Endothelial cell of umbilical vein (primary cell): ENCODE data around the gene MAML3. TPM values are rescaled to one million over a fixed set of nuclear protein-coding genes. Genes with fewer than 3 reads are reported as not detected.

ENCODE experiments used
- BruUV-seq: library from RNA; stranded (reverse); fragments of 400-500 nt; replicated peaks from 2 replicates; lab custom pipeline; 2021; lab: Mats Ljungman, UMichigan
- CTCF ChIA-PET: fragments of 300-600, 350-600 bp; sonication (Branson Sonifier 250); formaldehyde crosslinking; loops from one replicate; lab custom pipeline; 2021; ENCODE audit warnings: antibody characterized with exemption, inconsistent platforms; lab: Charles Lee
- POLR2A ChIA-PET: fragments of 300-600, 350-600 bp; sonication (Branson Sonifier 250); formaldehyde crosslinking; loops from one replicate; lab custom pipeline; 2021; ENCODE audit warnings: antibody characterized with exemption, inconsistent platforms; lab: Charles Lee
- DNase-seq: peaks from one replicate; pipeline ENCODE4 v3.0.0-alpha.2; 2011; ENCODE audit warnings: low read depth, low spot score
- FAIRE-seq: peaks from 2 replicates; lab custom pipeline; 2011; peaks lifted over from hg19 to GRCh38; lab: Jason Lieb, UNC
- H2AFZ ChIP-seq: 2 replicates; pipeline ENCODE4 v1.6.0; 2012; ENCODE audit warnings: low read depth, low read length, control low read depth, inconsistent platforms
- H3K27ac ChIP-seq: 2 replicates; pipeline ENCODE4 v1.5.1; 2011; ENCODE audit warnings: low read depth, mild to moderate bottlenecking, control low read depth, low read length, moderate library complexity; ENCODE audit not compliant: insufficient read depth
- H3K27me3 ChIP-seq, 2 experiments: 2 replicates each; pipeline versions ENCODE4 v1.6.0 to v1.6.1; 2011; ENCODE audit warnings: low read length in 2 of 2, mixed read lengths in 1 of 2; ENCODE audit not compliant: control insufficient read depth in 2 of 2, insufficient read depth in 2 of 2
- H3K36me3 ChIP-seq, 2 experiments: 2 replicates in 1 of 2; 3 replicates in 1 of 2; pipeline ENCODE4 v1.5.1; 2011; ENCODE audit warnings: low read length in 2 of 2, mild to moderate bottlenecking in 1 of 2, moderate library complexity in 1 of 2; ENCODE audit not compliant: control insufficient read depth in 2 of 2, insufficient read depth in 2 of 2; ENCODE audit errors: extremely low read depth in 1 of 2
- H3K4me1 ChIP-seq: 3 replicates; pipeline ENCODE4 v1.5.1; 2011; ENCODE audit warnings: mild to moderate bottlenecking, low read length; ENCODE audit not compliant: control insufficient read depth, insufficient read depth; ENCODE audit errors: extremely low read depth
- H3K4me2 ChIP-seq: 2 replicates; pipeline ENCODE4 v1.6.1; 2011; ENCODE audit warnings: low read length, control low read depth, mixed read lengths; ENCODE audit not compliant: insufficient read depth
- H3K4me3 ChIP-seq, 3 experiments: fragments of 200-600 bp in 1 of 3; sonication (generic), shearing (Covaris generic) in 1 of 3; replicated peaks in 1 of 3; 2 replicates each; pipeline ENCODE4 v1.5.1; 2011 to 2016; ENCODE audit warnings: control low read depth in 3 of 3, low read length in 3 of 3, mild to moderate bottlenecking in 2 of 3, inconsistent platforms in 1 of 3, low read depth in 1 of 3, moderate library complexity in 1 of 3; ENCODE audit not compliant: insufficient read depth in 1 of 3
- H3K79me2 ChIP-seq: 2 replicates; pipeline ENCODE4 v1.6.0; 2012; ENCODE audit warnings: low read length, inconsistent platforms; ENCODE audit not compliant: control insufficient read depth, insufficient read depth
- H3K9ac ChIP-seq: replicated peaks from 2 replicates; pipeline ENCODE3; 2011; ENCODE audit warnings: low read length, control low read depth; ENCODE audit not compliant: insufficient read depth; ENCODE audit errors: extremely low read depth
- H3K9me1 ChIP-seq: replicated peaks from 3 replicates; pipeline ENCODE4 v1.6.0; 2011; ENCODE audit warnings: mild to moderate bottlenecking, low read length; ENCODE audit not compliant: control insufficient read depth, insufficient read depth; ENCODE audit errors: extremely low read depth
- H3K9me3 ChIP-seq: replicated peaks from 2 replicates; pipeline ENCODE4 v1.5.1; 2012; ENCODE audit warnings: low read length, inconsistent platforms; ENCODE audit not compliant: control insufficient read depth, insufficient read depth
- H4K20me1 ChIP-seq: replicated peaks from 2 replicates; pipeline ENCODE3; 2011; ENCODE audit warnings: mild to moderate bottlenecking, low read length; ENCODE audit not compliant: control insufficient read depth, insufficient read depth; ENCODE audit errors: extremely low read depth
- EZH2 ChIP-seq: IDR thresholded peaks from 2 replicates; pipeline ENCODE4 v1.6.1; 2012; ENCODE audit warnings: borderline replicate concordance, low read depth, mild to moderate bottlenecking, moderate library complexity, low read length, inconsistent platforms; ENCODE audit not compliant: severe bottlenecking
- FOS ChIP-seq: IDR thresholded peaks from 2 replicates; pipeline ENCODE4 v1.6.1; 2011; ENCODE audit warnings: mild to moderate bottlenecking, low read length, moderate library complexity, borderline replicate concordance; ENCODE audit not compliant: insufficient read depth
- GATA2 ChIP-seq: IDR thresholded peaks from 2 replicates; pipeline ENCODE4 v1.7.0; 2011; ENCODE audit warnings: low read depth, mild to moderate bottlenecking, moderate library complexity, mixed read lengths, low read length; ENCODE audit not compliant: insufficient read length, insufficient read depth
- JUN ChIP-seq: IDR thresholded peaks from 2 replicates; pipeline ENCODE4 v1.6.1; 2011; ENCODE audit warnings: borderline replicate concordance, low read depth; ENCODE audit not compliant: insufficient read length, insufficient read depth
- MYC ChIP-seq: IDR thresholded peaks from one replicate; pipeline ENCODE4 v1.6.1; 2011; ENCODE audit warnings: mild to moderate bottlenecking, low read depth, low read length
- POLR2A ChIP-seq: IDR thresholded peaks from 2 replicates; pipeline ENCODE4 v1.6.1; 2012; ENCODE audit warnings: low read depth, mild to moderate bottlenecking, control low read depth, low read length
- POLR2AphosphoS5 ChIP-seq: IDR thresholded peaks from 2 replicates; pipeline ENCODE4 v1.6.1; 2012; ENCODE audit warnings: low read depth, mild to moderate bottlenecking, control low read depth, low read length, moderate library complexity; ENCODE audit not compliant: insufficient read depth
- dilution Hi-C: fragments of 300-500 bp; cut with MboI; formaldehyde crosslinking; loops from one replicate; pipeline ENCODE4 v1.15.0; 2019; ENCODE audit warnings: low sequenced_read_pairs; ENCODE audit not compliant: extremely low pct_ligation_motif_present
- intact Hi-C: fragments of 100-400 bp; cut with micrococcal nuclease; formaldehyde crosslinking; loops from one replicate; pipeline ENCODE4 v1.10.0; 2022
- polyA plus RNA-seq, 4 experiments: library from polyadenylated mRNA; depleted of rRNA in 3 of 4; stranded (reverse) in 3 of 4; unstranded in 1 of 4; fragments of >200 nt; gene quantifications; 2 replicates each; pipeline versions ENCODE4 v1.2.1 to v1.2.3, GENCODE V29; 2011 to 2012; ENCODE audit warnings: missing spikeins in 1 of 4
- total RNA-seq: library from RNA; stranded (reverse); gene quantifications from 2 replicates; pipeline ENCODE4 v1.2.3, GENCODE V29; 2021
- TF ChIP-seq, protein P1 (sequence below), 2 donors: IDR thresholded peaks; 1 replicate in 1 of 2; 2 replicates in 1 of 2; pipeline ENCODE4 v1.5.1; 2011; ENCODE audit warnings: low read length in 2 of 2, mild to moderate bottlenecking in 2 of 2, moderate library complexity in 2 of 2, control low read depth in 1 of 2, inconsistent platforms in 1 of 2, low read depth in 1 of 2; ENCODE audit not compliant: insufficient read depth in 1 of 2; ENCODE audit errors: extremely low read depth in 1 of 2
- TF ChIP-seq, protein P2 (sequence below): IDR thresholded peaks from 2 replicates; pipeline ENCODE4 v1.6.1; 2011; ENCODE audit not compliant: insufficient read depth, insufficient read length

The MAML3 gene
- total and polyA plus RNA-seq, 2 donors (not counting 3 experiments of a cell fraction or from before 2014, with no cell fraction given): 14.0 to 20.3 TPM

GRCh38 chr4:139887376-139887802, 266.6 kb downstream of the MAML3 start:
- H3K9me3 ChIP-seq: no peaks in the 10 kb centered on the region
- no peak overlapping the region for H3K27ac ChIP-seq
- H3K36me3 ChIP-seq: no peaks in the 10 kb centered on the region
- no peak overlapping the region for H3K9ac ChIP-seq
- DNase-seq (no peak), FAIRE-seq (no peak)
- ChIA-PET CTCF (interaction anchor here (1.0 to 1.7 kb wide), 3 partner anchors 14 to 117 kb away, joined by 3 to 5 read pairs (median 3); no protein-coding TSS in a partner anchor), POLR2A (no interaction called here)
- dilution Hi-C loops (no loop called here), intact Hi-C loops (no loop called here)
- no peaks in the 10 kb centered on the region for H3K9me1 ChIP-seq
- H3K4me3 ChIP-seq: no peak overlapping the region
- H3K4me2 ChIP-seq: no peak overlapping the region
- peaks cover 14% of the 10 kb centered on the region for H3K4me1 ChIP-seq
- BruUV-seq: no TSS peak
- no peak overlapping the region for H2AFZ ChIP-seq
- H3K27me3 ChIP-seq: no peaks in the 10 kb centered on the region
- no peaks in the 10 kb centered on the region for H3K79me2 ChIP-seq
- TF ChIP-seq GATA2 (no peak), FOS (no peak), EZH2 (no peak), POLR2A (no peak), JUN (no peak), POLR2AphosphoS5 (no peak), MYC (no peak)
- TF ChIP-seq, protein P1, sequence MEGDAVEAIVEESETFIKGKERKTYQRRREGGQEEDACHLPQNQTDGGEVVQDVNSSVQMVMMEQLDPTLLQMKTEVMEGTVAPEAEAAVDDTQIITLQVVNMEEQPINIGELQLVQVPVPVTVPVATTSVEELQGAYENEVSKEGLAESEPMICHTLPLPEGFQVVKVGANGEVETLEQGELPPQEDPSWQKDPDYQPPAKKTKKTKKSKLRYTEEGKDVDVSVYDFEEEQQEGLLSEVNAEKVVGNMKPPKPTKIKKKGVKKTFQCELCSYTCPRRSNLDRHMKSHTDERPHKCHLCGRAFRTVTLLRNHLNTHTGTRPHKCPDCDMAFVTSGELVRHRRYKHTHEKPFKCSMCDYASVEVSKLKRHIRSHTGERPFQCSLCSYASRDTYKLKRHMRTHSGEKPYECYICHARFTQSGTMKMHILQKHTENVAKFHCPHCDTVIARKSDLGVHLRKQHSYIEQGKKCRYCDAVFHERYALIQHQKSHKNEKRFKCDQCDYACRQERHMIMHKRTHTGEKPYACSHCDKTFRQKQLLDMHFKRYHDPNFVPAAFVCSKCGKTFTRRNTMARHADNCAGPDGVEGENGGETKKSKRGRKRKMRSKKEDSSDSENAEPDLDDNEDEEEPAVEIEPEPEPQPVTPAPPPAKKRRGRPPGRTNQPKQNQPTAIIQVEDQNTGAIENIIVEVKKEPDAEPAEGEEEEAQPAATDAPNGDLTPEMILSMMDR (IDR thresholded peaks at IDR 0.05; ENCODE audit: extremely low read depth in 1 of 2, insufficient read depth in 1 of 2, low read depth in 1 of 2, low read length in 2 of 2): no peak
- TF ChIP-seq, protein P2, sequence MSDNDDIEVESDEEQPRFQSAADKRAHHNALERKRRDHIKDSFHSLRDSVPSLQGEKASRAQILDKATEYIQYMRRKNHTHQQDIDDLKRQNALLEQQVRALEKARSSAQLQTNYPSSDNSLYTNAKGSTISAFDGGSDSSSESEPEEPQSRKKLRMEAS: no peak
- H4K20me1 ChIP-seq: no peaks in the 10 kb centered on the region
